GM19099 (cell line): Measurements from ENCODE around the gene KCNQ1.

Experiments
- POLR2A ChIP-seq: IDR thresholded peaks from 3 replicates; pipeline ENCODE4 v1.6.1; 2011; ENCODE audit warnings: low read depth; ENCODE audit not compliant: insufficient read length; ENCODE audit errors: extremely low read depth

Gene KCNQ1

DNA sequence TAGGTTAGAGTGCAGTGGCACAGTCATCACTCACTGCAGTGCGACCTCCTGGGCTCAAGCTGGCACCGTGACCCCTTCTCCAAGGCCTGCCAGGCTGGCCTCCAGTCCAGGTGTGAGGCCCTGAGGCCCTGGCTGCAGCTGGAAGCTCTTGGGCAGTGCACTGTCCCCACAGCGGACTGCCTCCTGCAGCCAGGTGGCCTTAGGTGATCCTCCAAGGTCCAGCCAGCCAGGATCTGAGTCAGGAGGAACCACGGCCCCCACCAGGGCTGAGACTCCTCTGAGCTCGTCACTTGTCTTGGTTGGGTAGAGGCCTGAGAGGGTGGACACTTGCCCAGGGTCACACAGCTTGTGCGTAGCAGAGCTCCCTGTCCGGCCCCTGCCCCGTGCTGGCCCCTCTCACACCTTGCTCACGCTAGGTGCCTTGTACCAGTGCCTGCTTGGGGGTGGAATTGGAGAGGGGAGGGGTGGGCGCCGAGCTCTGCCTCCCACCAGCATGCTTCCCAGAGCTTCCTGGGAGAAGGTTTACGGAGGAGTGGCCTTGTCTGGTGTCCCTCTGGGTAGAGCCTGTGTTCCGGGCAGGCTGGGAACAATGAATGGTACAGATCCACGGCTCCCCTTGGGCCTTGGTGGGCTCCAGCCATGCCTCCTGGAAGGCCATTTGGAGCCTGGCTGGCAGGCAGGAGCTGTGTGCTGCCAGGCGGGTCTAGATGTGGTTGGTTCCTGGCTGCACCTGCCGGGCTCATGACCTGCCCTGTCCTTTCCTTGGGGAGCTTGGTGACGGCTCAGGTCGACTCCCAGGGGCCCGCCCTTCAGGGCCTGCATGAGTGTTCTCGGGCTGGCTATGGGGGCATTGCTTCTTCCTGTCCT, 20.6 kb downstream of the KCNQ1 start:
- TF ChIP-seq POLR2A = no peak

DNA sequence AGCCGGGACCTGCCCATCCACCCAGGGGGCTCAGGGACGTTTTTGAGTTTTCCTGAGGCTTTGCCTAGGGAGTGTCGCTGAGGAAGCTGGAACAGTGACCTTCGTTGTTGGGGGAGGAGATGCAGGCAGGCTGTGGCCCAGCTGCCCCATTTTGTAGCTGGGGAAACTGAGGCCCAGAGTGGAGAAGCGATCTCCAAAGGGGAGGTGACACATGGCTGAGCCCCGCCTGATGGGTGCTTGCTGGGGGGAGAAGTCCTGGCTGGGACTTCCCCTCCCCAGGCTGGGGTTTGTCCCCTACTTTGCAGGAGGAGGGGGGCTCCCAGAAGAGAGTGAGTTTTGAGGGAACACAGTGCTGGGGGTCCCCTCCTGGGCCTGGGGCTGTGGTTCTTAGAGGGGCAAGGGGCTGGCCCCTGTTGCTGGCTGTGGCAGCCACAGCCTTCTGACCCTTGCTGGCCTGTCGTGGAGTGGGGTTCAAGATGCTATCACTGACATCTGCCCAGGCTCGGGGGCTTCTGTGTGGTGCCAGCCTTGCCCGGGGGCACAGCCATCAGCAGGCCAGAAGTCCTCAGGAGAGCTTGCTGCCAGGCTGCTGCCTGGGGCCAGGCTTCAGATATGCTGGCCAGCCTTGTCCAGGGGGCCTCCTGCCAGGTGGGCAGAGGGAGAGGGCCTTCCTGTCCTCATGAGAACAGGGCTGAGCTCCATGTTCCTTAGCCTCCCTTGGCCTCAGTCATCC, 21.4 kb downstream of the KCNQ1 start:
- TF ChIP-seq POLR2A = no peak

- TF ChIP-seq POLR2A = no peak
Observed at GRCh38 chr11:2466869-2467694, 22.3 kb downstream of the KCNQ1 start.

DNA sequence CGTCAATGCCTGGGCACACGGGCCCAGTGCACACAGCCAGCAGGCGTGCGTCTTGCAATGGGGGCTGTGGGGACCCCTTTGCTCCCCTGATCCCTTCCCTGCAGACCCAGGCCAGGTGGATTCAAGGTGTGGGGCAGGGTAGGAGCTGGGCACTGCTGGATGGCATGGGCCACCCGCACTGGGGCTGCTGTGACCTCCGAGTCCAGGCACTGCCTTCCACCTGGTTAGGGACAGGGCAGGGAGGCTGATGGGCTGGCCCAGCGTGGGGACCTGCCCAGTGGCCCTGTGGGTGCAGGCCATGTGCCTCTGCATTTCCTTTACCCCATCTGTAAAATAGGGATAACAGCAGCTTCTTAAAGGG, 22.9 kb downstream of the KCNQ1 start:
- TF ChIP-seq POLR2A = no peak

DNA sequence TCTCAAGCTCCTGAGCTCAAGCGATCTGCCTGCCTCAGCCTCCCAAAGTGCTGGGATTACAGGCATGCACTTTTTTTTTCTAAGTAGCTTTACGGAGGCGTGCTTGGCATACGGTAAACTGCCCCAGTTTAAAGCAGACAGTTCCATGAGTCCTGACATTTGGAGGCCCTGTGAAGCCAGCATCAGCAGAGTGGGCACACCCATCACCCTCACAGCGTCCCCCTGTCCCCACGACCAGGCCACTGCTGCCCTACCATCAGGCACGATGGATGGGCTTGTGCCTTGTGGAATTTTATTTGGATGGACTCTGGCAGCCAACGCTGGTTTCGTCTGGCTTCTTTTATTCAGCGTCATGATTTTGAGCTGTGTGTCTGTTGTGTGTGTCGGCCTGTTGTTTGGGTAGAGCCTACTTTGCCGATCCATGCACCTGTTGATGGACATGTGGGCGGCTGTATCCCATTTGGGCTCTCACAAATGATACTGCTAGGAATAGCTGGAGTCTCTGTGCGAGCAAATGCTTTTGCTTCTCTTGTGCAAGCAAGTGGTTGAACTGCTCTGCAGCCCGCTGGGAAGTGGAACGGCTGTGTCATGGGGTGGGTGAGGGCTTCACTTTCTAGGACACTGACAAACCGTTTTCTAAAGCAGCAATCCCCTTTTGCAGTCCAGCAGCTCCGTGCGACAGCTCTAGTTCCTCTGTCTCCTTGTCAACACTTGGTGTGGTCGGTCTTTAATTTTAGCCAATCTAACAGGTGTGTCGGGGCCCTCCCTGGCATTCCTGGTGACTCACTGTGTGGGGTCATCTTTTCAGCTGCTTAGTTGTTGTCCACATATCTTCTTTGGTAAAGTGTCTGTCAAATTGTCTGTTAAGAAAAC, 23.8 kb downstream of the KCNQ1 start:
- TF ChIP-seq POLR2A = no peak

- TF ChIP-seq POLR2A = no peak
Observed at GRCh38 chr11:2470495-2470894, 25.7 kb downstream of the KCNQ1 start.

GRCh38 chr11:2471048-2471803, 26.4 kb downstream of the KCNQ1 start:
- TF ChIP-seq POLR2A = no peak

DNA sequence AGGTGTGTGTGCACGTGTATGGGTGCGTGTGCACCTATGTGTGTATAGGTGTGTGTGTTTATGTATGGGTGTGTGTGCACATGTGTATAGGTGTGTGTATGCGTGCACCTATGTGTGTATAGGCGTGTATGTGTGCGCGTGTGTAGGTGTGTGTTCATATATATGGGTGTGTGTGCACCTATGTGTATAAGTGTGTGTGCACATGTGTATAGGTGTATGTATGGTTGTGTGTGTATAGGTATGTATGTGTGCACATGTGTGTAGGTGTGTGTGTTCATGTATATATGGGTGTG, 26.9 kb downstream of the KCNQ1 start:
- TF ChIP-seq POLR2A = no peak

DNA sequence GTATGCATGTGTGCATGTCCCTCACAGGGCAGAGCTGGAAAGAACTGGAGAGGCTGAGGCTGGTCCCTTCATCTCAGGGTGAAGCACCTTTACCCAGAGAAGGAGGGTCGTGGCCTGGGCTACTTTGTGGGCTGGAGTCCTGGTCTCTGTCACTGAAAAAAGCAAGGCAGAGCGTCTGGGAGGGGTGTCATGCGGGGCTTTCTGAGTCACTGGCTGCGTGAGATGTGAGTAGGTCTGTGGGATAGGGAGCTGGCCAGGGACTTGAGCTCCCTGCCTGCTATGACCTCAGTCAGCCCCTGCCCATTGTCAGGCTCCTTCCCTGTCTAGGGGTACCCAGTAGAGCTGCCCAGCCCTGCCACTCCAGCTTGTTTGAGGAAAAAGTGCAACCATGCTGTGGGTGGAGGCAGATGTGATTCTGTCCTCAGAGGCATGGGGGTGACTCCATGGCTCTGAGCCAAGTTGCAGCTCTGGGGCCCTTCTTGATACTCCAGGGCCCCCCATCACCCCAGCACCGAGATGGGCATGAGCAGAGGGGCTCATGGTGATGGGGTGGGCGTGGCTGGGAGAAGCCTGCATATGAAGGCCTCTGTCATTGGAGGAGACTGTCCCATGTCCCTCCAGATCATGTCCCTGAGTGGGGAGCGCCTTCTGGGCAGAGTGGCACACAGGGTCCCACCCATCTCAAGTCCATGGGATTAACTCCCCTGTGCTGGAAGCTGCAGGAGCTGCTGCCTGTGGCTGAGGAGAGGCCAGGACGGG, 27.8 kb downstream of the KCNQ1 start:
- TF ChIP-seq POLR2A = no peak

DNA sequence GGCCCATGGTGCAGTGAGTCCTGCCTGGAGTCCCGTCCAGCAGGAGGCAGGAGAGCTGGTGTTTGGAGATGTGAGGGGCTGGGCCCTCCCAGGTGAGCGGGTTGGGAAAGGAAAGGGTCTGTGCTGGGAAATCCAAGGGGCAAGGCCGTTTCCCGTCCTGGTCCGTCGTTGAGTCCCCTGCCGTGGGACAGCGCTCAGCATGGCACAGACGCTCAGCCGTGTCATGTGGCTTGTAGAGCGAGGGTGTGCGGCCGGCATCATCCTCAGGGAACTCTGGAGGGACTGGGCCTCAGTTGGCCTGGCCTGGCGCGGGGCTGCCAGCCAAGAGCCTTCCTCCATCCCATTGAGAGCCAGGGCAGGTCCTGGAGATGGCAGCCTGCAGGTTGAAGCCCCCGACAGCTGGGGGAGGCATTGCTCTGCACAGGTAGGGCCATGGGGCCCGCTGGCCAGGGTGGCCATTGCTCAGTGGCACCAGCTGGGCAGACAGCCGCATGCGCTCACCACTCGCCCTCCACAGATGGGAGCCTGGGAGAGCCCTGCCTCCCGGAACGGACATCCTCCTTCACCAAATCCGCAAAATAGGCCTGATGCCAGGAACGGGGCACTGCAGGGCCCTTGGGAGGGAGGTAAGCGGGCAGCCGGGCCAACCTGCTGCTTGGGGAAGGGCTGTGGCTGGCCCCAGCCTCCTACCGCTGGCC, 28.7 kb downstream of the KCNQ1 start:
- TF ChIP-seq POLR2A = no peak

- no peak for TF ChIP-seq POLR2A
Observed at GRCh38 chr11:2474059-2474901, 29.5 kb downstream of the KCNQ1 start.
